Activated T-helper 1 cell treated with Interleukin-2 at 50 U/mL for 16 hours (primary cell): ENCODE data around the gene STK32A.

ENCODE experiments used
- DNase-seq: peaks from one replicate; pipeline ENCODE4 v3.0.0-alpha.2; 2020; ENCODE audit warnings: low read depth

STK32A gene

DNA sequence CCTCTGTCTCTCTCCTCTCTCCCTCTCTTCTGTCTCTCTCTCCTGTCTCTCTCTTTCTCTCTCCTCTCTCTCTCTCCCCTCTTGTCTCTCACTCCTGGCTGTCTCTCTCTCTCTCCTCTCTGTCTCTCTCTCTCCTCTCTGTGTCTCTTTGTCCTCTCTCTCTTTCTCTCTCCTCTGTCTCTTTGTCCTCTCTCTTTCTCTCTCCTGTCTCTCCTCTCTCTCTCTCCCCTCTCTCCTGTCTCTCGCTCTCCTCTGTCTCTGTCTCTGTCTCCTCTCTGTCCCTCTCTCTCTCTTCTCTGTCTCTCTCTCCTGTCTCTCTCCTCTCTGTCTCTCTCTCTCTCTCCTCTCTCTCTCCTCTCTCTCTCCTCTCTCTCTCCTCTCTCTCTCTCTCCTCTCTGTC is 25.0 kb downstream of the STK32A start:
- DNase-seq, result no peak

- DNase-seq, result no peak
Measured at GRCh38 chr5:147267082-147267832, 32.4 kb downstream of the STK32A start.

- DNase-seq, result no peak
Measured at GRCh38 chr5:147276497-147276896, 41.7 kb downstream of the STK32A start.

DNA sequence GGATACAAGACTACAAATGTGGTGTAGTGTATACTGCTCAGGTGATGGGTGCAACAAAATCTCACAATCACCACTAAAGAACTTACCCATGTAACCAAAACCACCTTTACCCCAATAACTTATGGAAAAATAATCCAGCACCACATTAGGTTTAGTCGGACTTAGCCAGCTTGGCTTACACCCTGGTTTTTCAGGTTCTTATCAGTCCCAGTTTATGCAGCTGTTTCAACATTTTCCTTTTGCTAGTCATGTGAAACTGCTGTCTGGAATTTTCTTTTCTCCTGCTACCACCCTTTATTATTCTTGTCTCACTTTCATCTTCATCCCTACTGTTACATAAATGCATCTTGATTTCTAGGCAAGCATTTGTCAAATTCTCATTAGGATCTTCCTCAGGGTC is 51.5 kb downstream of the STK32A start:
- DNase-seq, result no peak

- no peak for DNase-seq
Measured at GRCh38 chr5:147287110-147287509, 52.3 kb downstream of the STK32A start.

GRCh38 chr5:147290261-147290660 is 55.4 kb downstream of the STK32A start:
- no peak for DNase-seq

GRCh38 chr5:147303251-147303650 is 68.4 kb downstream of the STK32A start:
- no peak for DNase-seq

GRCh38 chr5:147303976-147304375 is 69.2 kb downstream of the STK32A start:
- DNase-seq, result no peak

DNA sequence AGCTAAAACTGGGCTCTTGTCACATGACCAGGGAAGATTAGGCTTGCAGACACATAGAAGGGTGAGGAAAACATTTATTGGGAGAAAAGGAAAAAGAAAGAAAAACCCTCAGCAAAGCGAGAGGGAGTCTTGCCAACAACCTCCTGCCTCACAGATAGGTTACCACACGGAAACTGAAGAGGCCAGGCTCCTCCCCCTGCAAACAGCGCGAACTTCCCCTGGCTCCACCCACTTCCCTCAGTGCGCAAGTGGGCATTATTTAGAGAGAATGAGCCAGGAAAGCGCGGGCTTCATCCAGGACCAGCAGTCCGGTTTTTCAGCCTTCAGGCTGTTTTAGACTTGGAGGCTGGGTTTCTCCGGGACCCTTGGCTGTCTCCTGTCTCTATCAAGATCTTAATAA is 70.3 kb downstream of the STK32A start:
- no peak for DNase-seq

DNA sequence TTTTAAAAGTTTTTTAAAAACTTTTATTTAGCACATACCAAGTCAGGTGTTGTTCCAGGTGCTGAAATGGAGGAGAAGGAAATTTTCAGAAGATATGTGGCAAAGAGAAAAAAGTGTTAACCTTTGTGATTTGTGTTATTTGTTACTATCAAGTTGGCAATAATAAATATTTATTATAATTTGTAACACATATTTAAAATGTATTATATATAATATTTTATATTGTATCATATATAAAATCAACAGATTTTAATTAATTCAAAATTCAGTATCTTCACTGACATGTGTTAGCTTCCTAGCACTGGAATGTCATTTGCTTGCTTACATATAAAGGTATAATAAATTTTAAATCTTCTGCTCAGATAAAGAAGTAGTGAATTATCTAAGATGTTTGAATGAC is 71.5 kb downstream of the STK32A start:
- no peak for DNase-seq

GRCh38 chr5:147307170-147307569 is 72.3 kb downstream of the STK32A start:
- DNase-seq, result no peak

- no peak for DNase-seq
Measured at GRCh38 chr5:147309621-147310020, 74.8 kb downstream of the STK32A start.

GRCh38 chr5:147310059-147310704 is 75.4 kb downstream of the STK32A start:
- no peak for DNase-seq

GRCh38 chr5:147317978-147318684 is 83.3 kb downstream of the STK32A start:
- DNase-seq, result no peak

- DNase-seq, result no peak
Measured at GRCh38 chr5:147321569-147321968, 86.7 kb downstream of the STK32A start.

GRCh38 chr5:147327421-147327820 is 92.6 kb downstream of the STK32A start:
- DNase-seq, result no peak

GRCh38 chr5:147327905-147328304 is 93.1 kb downstream of the STK32A start:
- no peak for DNase-seq

DNA sequence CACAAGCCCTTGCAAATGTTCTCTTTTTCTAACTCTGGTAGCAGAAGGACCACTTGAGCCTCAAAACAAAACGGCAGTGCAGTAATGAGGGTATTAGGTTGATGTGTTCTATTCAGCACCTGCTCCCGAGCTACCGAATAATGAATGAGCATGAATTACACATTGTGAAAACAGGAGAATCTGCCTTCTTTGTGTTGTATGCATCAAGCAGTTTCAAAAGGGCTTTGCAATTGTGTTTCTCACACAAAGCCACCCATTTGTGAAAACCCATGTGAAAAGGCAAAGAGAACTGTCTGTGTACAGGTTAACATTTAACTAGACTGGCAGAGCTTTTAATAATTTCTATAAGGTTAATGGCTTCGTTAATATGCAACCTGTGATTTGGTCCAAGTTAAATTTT is 97.8 kb downstream of the STK32A start:
- DNase-seq, result no peak

GRCh38 chr5:147336876-147337275 is 102.0 kb downstream of the STK32A start:
- no peak for DNase-seq

DNA sequence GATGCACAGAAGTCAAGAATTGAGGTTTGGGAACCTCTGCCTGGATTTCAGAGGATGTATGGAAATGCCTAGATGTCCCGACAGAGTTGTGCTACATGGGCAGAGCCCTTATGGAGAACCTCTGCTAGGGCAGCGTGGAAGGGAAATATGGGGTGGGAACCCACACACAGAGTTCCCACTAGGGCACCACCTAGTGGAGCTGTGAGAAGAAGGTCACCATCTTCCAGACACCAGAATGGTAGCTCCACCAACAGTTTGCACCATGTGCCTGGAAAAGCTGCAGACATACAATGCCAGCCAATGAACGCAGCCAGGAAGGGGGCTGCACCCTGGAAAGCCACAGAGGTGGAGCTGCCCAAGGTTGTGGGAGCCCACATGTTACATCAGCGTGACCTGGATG is 104.5 kb downstream of the STK32A start:
- no peak for DNase-seq

GRCh38 chr5:147340941-147341340 is 106.1 kb downstream of the STK32A start:
- DNase-seq, result no peak

DNA sequence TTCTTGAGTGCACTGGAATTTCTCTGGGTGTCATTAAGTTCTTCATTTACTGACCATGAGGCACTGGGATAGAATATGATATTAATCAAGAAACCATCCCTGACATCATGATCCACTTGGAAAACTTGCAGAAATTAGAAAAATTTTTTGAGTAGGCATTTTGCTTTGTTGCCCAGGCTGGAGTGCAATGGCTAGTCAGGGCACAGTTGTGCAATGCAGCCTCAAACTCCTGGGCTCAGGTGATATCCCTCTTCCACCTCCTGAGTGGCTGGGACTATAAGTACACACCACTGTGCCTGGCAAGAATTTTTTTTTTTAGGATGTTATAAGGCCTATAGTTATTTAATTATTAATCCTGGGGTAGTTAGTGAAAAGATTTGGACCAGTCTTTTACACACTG is 106.5 kb downstream of the STK32A start:
- DNase-seq, result no peak

GRCh38 chr5:147344861-147345260 is 110.0 kb downstream of the STK32A start:
- no peak for DNase-seq
